Measurements from ENCODE around the gene SH3BP2.

The SH3BP2 gene

DNA sequence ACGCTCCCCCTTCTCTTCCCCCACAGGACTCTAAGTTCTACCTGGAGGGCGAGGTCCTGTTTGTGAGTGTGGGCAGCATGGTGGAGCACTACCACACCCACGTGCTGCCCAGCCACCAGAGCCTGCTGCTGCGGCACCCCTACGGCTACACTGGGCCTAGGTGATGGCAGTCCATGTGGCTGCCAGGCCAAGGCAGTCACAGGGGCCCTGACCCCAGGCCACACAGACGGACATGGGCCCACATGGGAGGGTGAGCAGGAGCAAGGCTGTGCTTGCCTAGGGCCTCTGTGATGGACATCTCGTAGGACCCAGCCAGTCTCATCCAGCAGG is 40.8 kb downstream of the SH3BP2 start:
- Mint-ChIP-seq H3K27me3 (no peaks in the 10 kb centered on the region), H3K9me3 (no peaks in the 10 kb centered on the region), H3K4me3 (no peak overlapping the region), H3K27ac (ENCODE audit: low read depth) (peak overlapping the region; percentile 64), H3K36me3 (ENCODE audit: insufficient read depth) (peaks cover 25% of the 10 kb centered on the region), H3K4me1 (peaks cover 57% of the 10 kb centered on the region)
- DNase-seq (ENCODE audit: low spot score in 2 of 2) = no peak
- no peak for ATAC-seq (replicated peaks; ENCODE audit: extremely low read depth, poor library complexity, severe bottlenecking)

DNA sequence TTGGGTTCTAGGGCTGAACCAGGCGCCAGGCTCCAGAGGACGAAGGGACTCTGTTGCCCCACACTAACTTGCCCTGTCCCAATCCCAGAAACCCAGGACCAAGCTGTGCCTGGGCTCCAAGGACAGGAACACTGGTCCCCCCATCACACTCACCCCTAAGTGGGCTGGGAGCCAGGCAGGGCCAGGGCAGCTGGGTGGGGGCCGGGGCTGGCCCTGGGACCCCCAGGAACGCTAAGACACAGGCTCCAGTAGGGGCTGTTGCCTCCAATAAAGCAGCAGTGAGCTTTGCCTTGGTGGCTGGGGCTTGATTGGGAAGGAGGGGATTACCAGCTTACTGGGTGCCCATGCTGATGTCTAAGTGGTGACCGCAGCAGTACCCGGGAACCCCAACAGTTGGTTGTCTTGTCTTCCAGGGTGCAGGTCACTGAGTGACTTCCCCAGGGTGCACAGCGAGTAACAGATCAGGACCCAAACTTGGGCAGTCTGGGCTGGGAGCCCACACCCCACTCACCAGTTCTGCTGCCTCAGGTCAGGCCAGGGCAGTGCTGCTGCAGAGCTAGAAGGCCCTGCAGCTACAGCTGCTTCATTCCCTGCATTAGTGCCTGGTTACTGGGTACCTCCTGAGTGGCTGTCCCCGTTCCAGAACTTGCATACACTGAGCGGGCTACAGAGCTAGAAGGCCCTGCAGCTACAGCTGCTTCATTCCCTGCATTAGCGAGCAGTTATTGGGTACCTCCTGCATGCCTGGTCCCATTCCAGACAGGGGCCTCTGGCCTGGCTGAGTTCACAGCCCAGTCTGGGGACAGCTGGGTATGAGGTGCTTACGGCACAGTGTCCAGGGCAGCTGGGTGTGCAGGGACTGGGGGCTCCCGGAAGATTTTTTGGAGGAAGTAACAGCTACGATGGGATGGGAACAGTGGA is 41.4 kb downstream of the SH3BP2 start:
- Mint-ChIP-seq H3K27ac (ENCODE audit: low read depth) (peak overlapping the region; percentile 64), H3K9me3 (no peaks in the 10 kb centered on the region), H3K27me3 (no peaks in the 10 kb centered on the region), H3K4me1 (peaks cover 59% of the 10 kb centered on the region), H3K36me3 (ENCODE audit: insufficient read depth) (peaks cover 22% of the 10 kb centered on the region), H3K4me3 (peak overlapping the region; percentile 58)
- ATAC-seq (replicated peaks; ENCODE audit: extremely low read depth, poor library complexity, severe bottlenecking) (peak; percentile 8), DNase-seq (ENCODE audit: low spot score in 2 of 2) (no peak)

DNA sequence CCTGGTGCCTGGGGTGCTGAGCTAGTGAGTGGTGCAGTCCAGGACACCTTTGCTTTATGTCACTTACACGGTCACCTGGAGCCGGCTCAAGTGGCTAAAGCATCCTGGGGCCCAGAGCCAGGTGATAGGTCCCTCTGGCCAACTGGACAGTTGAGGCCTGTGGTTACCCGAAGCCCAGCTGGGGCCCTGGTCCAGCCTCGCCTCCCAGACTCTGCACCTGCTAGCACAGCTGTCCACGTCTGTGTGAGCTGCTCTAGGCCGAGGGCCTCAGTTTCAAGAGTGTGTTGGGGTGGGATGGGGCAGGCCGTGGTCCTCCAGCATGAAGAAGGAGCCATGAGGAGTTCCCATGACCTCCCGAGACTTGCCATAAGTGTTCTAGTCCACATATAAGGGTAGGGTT is 43.1 kb downstream of the SH3BP2 start:
- Mint-ChIP-seq H3K36me3 (ENCODE audit: insufficient read depth) (peaks cover 15% of the 10 kb centered on the region), H3K9me3 (no peaks in the 10 kb centered on the region), H3K4me1 (peaks cover 71% of the 10 kb centered on the region), H3K27ac (ENCODE audit: low read depth) (peak overlapping the region; percentile 85), H3K4me3 (peak overlapping the region; percentile 78), H3K27me3 (no peaks in the 10 kb centered on the region)
- ATAC-seq (replicated peaks; ENCODE audit: extremely low read depth, poor library complexity, severe bottlenecking) (no peak), DNase-seq (ENCODE audit: low spot score in 2 of 2) (no peak)

DNA sequence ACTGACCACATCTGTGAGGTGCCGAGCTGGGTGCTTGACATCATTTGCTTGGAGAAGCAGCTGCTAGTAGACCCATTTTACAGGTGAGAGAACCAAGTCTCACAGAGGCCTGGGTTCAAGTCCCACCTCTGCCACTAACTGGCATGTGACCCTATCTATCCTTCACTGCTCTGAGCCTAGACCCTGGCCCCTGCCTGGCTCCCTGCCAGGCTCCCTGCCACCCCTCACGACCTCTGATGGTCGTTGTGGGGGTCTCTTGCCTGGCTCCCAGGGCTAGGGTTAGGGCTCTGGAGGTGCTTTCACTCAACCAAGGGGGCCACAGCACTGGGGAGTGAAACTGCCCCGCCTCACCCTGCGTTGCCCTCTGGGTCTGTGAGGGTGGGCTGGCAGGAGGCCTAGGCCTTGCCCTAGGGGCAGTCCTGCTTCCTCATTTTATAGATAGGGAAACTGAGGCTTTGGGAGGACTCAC is 43.5 kb downstream of the SH3BP2 start:
- H3K4me3 Mint-ChIP-seq = peak overlapping the region; percentile 78
- peaks cover 15% of the 10 kb centered on the region for H3K36me3 Mint-ChIP-seq (ENCODE audit: insufficient read depth)
- DNase-seq (ENCODE audit: low spot score in 2 of 2) (no peak), ATAC-seq (replicated peaks; ENCODE audit: extremely low read depth, poor library complexity, severe bottlenecking) (no peak)
- H3K27ac Mint-ChIP-seq (ENCODE audit: low read depth) = peak overlapping the region; percentile 85
- H3K4me1 Mint-ChIP-seq = peaks cover 74% of the 10 kb centered on the region
- no peaks in the 10 kb centered on the region for H3K9me3 Mint-ChIP-seq
- no peaks in the 10 kb centered on the region for H3K27me3 Mint-ChIP-seq

DNA sequence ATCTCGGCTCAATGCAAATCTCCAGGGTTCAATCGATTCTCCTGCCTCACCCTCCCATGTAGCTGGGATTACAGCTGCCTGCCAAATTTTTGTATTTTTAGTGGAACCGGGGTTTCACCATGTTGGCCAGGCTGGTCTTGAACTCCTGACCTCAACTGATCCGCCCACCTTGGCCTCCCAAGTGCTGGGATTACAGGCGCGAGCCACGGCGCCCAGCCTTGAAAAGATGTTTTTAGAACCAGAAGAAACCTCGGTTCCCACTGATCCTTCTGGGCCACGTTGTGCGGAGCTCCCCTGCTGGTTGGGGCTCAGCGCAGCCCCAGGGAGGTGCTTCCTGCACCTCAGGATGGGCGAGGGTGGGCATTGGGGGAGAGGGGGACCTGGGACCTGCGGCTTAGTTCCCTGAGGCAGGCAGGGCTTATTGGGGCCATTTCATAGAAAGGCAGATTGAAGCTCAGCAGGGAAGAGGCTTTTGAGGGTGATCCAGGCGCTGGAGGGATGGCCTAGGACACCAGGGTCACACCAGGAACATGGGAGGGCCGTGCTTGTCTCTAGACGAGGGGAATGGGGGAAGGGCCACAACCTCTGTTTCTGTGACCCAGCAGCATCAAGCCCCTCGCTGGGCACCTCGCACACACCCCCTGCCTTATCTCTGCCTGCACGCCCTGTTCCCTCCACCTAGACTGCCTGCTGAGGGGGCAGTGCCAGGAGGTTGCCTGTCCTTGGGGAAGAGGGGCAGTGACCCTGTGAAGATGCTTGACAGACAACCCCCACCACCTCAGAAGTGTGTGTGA is 44.4 kb downstream of the SH3BP2 start:
- no peak for ATAC-seq (replicated peaks; ENCODE audit: extremely low read depth, poor library complexity, severe bottlenecking)
- H3K36me3 Mint-ChIP-seq (ENCODE audit: insufficient read depth) = peaks cover 12% of the 10 kb centered on the region
- H3K9me3 Mint-ChIP-seq = no peaks in the 10 kb centered on the region
- peak overlapping the region; percentile 85 for H3K27ac Mint-ChIP-seq (ENCODE audit: low read depth)
- no peak for DNase-seq (ENCODE audit: low spot score in 2 of 2)
- H3K27me3 Mint-ChIP-seq = no peaks in the 10 kb centered on the region
- H3K4me1 Mint-ChIP-seq = peaks cover 77% of the 10 kb centered on the region
- H3K4me3 Mint-ChIP-seq = peak overlapping the region; percentile 78

DNA sequence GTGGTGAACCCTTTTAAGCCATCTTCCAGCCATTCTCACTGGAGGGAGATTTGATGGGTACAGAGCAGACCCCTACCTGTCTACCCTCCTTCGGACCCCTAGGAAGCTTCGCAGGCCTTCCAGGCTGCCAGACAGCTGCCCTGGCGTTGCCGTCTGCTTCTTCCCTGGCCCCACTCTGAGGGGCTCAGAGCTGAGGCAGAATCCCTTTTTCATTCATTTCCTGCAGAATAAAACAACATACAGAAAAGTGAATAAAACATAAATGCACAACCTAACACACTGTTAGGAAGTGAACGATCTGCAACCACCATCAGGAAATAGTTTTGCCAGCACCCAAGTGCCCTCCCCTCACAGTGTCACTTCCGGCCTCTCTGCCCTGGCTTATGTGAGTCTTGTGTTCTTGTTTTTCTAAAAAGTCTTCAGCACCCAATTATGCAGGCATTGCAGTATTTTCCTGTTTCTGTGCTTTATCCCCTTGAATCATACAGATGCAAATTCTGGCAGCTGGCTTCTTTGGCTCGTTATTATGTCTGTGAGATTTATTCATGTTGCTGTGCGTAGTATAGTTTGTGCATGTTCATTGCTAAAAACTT is 45.1 kb downstream of the SH3BP2 start:
- Mint-ChIP-seq H3K27me3 (no peaks in the 10 kb centered on the region), H3K4me3 (peak overlapping the region; percentile 78), H3K27ac (ENCODE audit: low read depth) (peak overlapping the region; percentile 85), H3K9me3 (no peaks in the 10 kb centered on the region), H3K4me1 (peaks cover 78% of the 10 kb centered on the region), H3K36me3 (ENCODE audit: insufficient read depth) (peaks cover 15% of the 10 kb centered on the region)
- DNase-seq (ENCODE audit: low spot score in 2 of 2) (peak; percentile 54 to 65), ATAC-seq (replicated peaks; ENCODE audit: extremely low read depth, poor library complexity, severe bottlenecking) (peak; percentile 98)

DNA sequence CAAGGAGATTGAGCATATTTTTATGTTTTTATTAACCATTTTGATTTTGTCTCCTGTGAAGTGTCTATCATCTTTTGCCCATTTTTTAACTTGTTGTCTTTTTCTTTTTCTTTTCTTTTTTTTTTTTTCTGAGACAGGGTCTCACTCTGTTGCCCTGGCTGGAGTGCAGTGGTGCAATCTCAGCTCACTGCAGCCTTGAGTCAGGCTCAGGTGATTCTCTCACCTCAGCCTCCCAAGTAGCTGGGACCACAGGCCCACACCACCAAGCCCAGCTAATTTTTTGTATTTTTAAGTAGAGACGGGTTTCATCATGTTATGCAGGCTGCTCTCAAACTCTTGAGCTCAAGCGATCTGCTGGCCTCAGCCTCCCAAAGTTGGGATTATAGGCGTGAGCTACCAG is 46.2 kb downstream of the SH3BP2 start:
- Mint-ChIP-seq H3K4me3 (peak overlapping the region; percentile 78), H3K4me1 (peaks cover 75% of the 10 kb centered on the region), H3K36me3 (ENCODE audit: insufficient read depth) (peaks cover 14% of the 10 kb centered on the region), H3K27ac (ENCODE audit: low read depth) (peak overlapping the region; percentile 85), H3K9me3 (no peaks in the 10 kb centered on the region), H3K27me3 (no peaks in the 10 kb centered on the region)
- ATAC-seq (replicated peaks; ENCODE audit: extremely low read depth, poor library complexity, severe bottlenecking) = no peak
- no peak for DNase-seq (ENCODE audit: low spot score in 2 of 2)

DNA sequence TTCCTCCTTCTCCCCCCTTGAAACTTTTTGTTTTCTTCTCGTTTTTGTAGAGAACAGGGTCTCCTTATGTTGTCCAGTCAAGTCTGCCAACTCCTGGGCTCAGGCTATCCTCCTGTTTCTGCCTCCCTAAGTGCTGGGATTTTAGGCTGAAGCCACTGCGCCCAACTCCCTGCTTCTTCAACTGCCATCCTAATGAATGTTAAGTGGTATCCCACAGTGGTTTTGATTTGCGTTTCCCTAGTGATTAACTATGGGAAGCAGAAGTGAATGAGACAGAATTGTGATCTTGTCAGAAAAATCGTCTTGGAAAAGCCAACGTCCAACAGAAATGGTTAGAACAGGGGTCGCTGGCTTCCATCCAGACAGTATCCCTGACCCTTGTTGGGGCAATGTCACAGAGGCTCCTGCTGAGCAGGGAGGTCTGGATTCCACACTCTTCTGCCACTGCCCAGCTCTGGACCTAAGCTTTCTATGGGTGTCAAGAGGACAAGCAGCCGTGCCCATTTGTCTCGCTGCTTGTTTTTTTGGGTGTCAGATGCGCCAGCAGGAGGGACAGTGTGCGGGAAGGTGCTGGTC is 49.9 kb downstream of the SH3BP2 start:
- no peak for DNase-seq (ENCODE audit: low spot score in 2 of 2)
- Mint-ChIP-seq H3K27ac (ENCODE audit: low read depth) (peak overlapping the region; percentile 95), H3K4me1 (peaks cover 71% of the 10 kb centered on the region), H3K27me3 (no peaks in the 10 kb centered on the region), H3K9me3 (no peaks in the 10 kb centered on the region), H3K36me3 (ENCODE audit: insufficient read depth) (peaks cover 26% of the 10 kb centered on the region), H3K4me3 (peak overlapping the region; percentile 94)
- no peak for ATAC-seq (replicated peaks; ENCODE audit: extremely low read depth, poor library complexity, severe bottlenecking)

DNA sequence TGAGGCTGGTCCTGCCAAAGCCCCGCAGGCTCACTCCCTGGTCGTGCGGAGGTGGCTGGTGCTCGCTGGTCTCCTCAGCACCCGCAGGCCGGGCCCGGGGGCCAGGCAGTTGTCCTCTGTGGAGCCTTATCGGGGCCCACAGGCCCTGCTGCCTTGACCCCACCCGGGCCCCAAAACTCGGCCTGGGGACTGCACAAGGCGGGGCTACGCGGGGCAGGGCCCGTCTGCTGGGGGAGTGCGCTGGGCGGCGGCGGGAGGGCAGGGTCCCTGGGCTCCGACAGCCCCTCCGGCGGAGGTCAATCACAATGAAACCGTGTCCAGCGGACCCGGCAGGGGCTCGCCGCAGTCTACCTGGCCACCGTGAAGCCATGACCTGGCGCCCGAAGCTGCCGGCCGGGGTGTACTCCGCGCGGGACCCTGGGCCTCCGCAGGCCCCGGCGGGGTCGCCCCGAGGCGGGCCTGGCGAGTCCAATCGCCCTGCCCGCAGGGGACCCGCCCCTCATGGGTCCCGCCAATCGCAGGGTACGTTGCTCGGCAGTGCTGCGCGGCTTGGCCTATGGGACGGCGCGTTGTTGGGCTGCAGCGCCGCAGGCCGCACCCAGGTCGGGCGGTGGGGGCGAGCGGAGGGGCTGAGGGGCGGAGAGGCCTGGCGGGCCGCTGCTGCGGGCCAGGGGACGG is 50.5 kb downstream of the SH3BP2 start, which contains the start of gene ADD1:
TSS of gene ADD1 (plus strand) at position 582 of the 678 bp plus-strand sequence. CDS start 32,072 bp downstream, outside the sequence.
- Mint-ChIP-seq H3K4me1 (peaks cover 67% of the 10 kb centered on the region), H3K27ac (ENCODE audit: low read depth) (peak within 1 kb of the TSS; percentile 95), H3K36me3 (ENCODE audit: insufficient read depth) (peaks cover 26% of the 10 kb centered on the region), H3K27me3 (no peaks in the 10 kb centered on the region), H3K4me3 (peak within 1 kb of the TSS; percentile 94), H3K9me3 (no peaks in the 10 kb centered on the region)
- ATAC-seq (replicated peaks; ENCODE audit: extremely low read depth, poor library complexity, severe bottlenecking) (peak; percentile 93), DNase-seq (ENCODE audit: low spot score in 2 of 2) (peak; percentile 97 to 100)

DNA sequence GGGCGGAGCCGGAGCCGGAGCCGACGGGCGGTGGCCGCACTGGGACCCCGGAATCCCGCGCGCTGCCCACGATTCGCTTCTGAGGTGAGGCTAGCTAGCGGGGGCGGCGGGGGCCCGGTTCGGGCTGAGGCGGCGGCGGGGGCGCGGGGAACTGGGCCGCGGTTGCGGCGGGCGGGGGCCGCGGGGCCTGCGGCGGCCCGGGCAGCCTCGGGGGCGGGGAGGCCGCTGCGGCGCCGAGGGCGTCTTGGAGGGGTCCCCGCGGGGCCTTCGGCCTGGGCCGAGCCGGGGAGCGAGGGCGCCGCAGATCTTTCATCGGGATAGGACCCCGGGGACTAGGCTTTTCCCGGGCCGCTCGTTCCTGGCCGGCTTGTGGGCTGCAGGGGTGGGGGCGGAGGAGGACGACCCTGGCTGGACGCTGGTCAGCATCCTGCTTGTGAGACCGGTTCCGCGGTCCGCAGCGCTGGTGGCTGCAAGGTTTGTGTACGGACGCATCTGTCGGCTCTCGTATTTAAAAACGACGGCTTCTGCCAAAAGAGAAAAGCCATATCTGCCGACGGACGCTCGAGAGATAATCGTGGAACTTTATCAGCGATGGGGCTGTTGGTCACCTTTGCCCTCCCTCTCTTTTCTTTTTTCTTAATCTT is 51.2 kb downstream of the SH3BP2 start:
- Mint-ChIP-seq H3K27ac (ENCODE audit: low read depth) (peak overlapping the region; percentile 95), H3K4me1 (peaks cover 67% of the 10 kb centered on the region), H3K27me3 (no peaks in the 10 kb centered on the region), H3K36me3 (ENCODE audit: insufficient read depth) (peaks cover 26% of the 10 kb centered on the region), H3K4me3 (peak overlapping the region; percentile 94), H3K9me3 (no peaks in the 10 kb centered on the region)
- DNase-seq (ENCODE audit: low spot score in 2 of 2) (no peak), ATAC-seq (replicated peaks; ENCODE audit: extremely low read depth, poor library complexity, severe bottlenecking) (peak; percentile 35)

DNA sequence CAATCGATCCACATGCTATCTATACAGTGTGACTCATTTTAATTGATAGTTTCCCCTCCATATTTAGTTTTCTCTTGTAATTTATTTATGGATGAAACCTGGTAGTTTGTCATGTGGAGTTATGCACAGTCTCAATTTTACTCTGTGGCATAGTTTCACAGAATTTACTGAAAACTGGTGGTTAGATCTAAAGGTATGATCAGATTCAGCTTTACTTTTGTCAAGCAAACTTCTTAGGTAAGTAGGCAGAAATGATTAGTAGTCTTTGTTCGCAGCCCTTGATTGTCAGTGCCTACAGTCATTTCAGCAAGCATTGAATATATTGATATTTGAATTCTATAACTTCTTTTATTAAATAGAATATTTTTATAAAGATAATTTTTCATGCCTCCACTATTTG is 53.3 kb downstream of the SH3BP2 start:
- no peak for ATAC-seq (replicated peaks; ENCODE audit: extremely low read depth, poor library complexity, severe bottlenecking)
- Mint-ChIP-seq H3K27ac (ENCODE audit: low read depth) (peak overlapping the region; percentile 95), H3K4me1 (peaks cover 69% of the 10 kb centered on the region), H3K4me3 (peak overlapping the region; percentile 94), H3K9me3 (no peaks in the 10 kb centered on the region), H3K36me3 (ENCODE audit: insufficient read depth) (peaks cover 29% of the 10 kb centered on the region), H3K27me3 (no peaks in the 10 kb centered on the region)
- DNase-seq (ENCODE audit: low spot score in 2 of 2) = no peak
